Neural cell (in vitro differentiated cells): ENCODE data around the gene NDUFA11. TPM values are rescaled to one million over a fixed set of nuclear protein-coding genes. Genes with fewer than 3 reads are reported as not detected.

ENCODE experiments used
- H2AFZ ChIP-seq: fragments of 200-600, 300-800 bp; sonication (generic), shearing (Covaris generic); 2 replicates; pipeline ENCODE4 v1.6.0; 2014; ENCODE audit warnings: low read depth, mild to moderate bottlenecking, antibody characterized with exemption, low read length, moderate library complexity
- H3F3A ChIP-seq: fragments of 200-600 bp; shearing (Covaris generic); 2 replicates; pipeline ENCODE4 v1.6.1; 2016; ENCODE audit warnings: mild to moderate bottlenecking, moderate library complexity, mixed read lengths, antibody characterized with exemption, low read length; ENCODE audit not compliant: insufficient read depth, poor library complexity, severe bottlenecking
- H3K27ac ChIP-seq: fragments of 200-600, 300-800 bp; sonication (generic), shearing (Covaris generic); 2 replicates; pipeline ENCODE4 v1.5.1; 2014; ENCODE audit warnings: mild to moderate bottlenecking, low read length, moderate library complexity
- H3K27me3 ChIP-seq: fragments of 300-800, 200-600 bp; sonication (generic), shearing (Covaris generic); 2 replicates; pipeline ENCODE4 v1.6.0; 2014; ENCODE audit warnings: mild to moderate bottlenecking, low read depth, low read length, moderate library complexity; ENCODE audit not compliant: insufficient read depth
- H3K36me3 ChIP-seq: fragments of 300-800, 200-600 bp; sonication (generic), shearing (Covaris generic); 2 replicates; pipeline ENCODE4 v1.5.1; 2014; ENCODE audit warnings: mild to moderate bottlenecking, antibody characterized with exemption, low read length, moderate library complexity; ENCODE audit not compliant: insufficient read depth
- H3K4me2 ChIP-seq: fragments of 300-800, 200-600 bp; sonication (generic), shearing (Covaris generic); 2 replicates; pipeline ENCODE4 v1.6.0; 2014; ENCODE audit warnings: mild to moderate bottlenecking, low read length
- H3K4me3 ChIP-seq: fragments of 300-800, 200-600 bp; sonication (generic), shearing (Covaris generic); 2 replicates; pipeline ENCODE4 v1.5.1; 2014; ENCODE audit warnings: mild to moderate bottlenecking, low read length, moderate library complexity
- H3K79me2 ChIP-seq: fragments of 200-600 bp; shearing (Covaris generic); replicated peaks from 2 replicates; pipeline ENCODE4 v1.6.0; 2014; ENCODE audit warnings: mild to moderate bottlenecking, low read length, moderate library complexity; ENCODE audit not compliant: insufficient read depth
- H3K9ac ChIP-seq: fragments of 300-800, 200-600 bp; sonication (generic), shearing (Covaris generic); 2 replicates; pipeline ENCODE4 v1.6.1; 2016; ENCODE audit warnings: mild to moderate bottlenecking, low read length, mixed read lengths
- H3K9me2 ChIP-seq: fragments of 200-600 bp; shearing (Covaris generic); 2 replicates; pipeline ENCODE4 v1.6.1; 2016; ENCODE audit warnings: mild to moderate bottlenecking, low read length, mixed read lengths; ENCODE audit not compliant: insufficient read depth
- H3K9me3 ChIP-seq: fragments of 200-600, 300-800 bp; sonication (generic), shearing (Covaris generic); 2 replicates; pipeline ENCODE4 v1.6.1; 2016; ENCODE audit warnings: mild to moderate bottlenecking, mixed run types, low read length, moderate library complexity, mixed read lengths
- H4K20me1 ChIP-seq: fragments of 200-600 bp; shearing (Covaris generic); 2 replicates; pipeline ENCODE4 v1.6.1; 2016; ENCODE audit warnings: mild to moderate bottlenecking, mixed run types; ENCODE audit not compliant: insufficient read depth
- EP300 ChIP-seq: fragments of 450-650 bp; conservative IDR thresholded peaks from 2 replicates; pipeline ENCODE4 v1.6.1; 2014; ENCODE audit warnings: antibody characterized with exemption, mild to moderate bottlenecking, moderate library complexity; ENCODE audit not compliant: poor library complexity, severe bottlenecking
- EZH2 ChIP-seq: fragments of 200-600, 300-800 bp; shearing (Covaris generic), sonication (generic); IDR thresholded peaks from 2 replicates; pipeline ENCODE4 v1.6.1; 2014; ENCODE audit warnings: antibody characterized with exemption, low read length, borderline replicate concordance, mild to moderate bottlenecking; ENCODE audit not compliant: insufficient read depth, poor library complexity, severe bottlenecking
- MXI1 ChIP-seq: fragments of 450-650 bp; conservative IDR thresholded peaks from 2 replicates; pipeline ENCODE4 v1.6.1; 2014; ENCODE audit warnings: antibody characterized with exemption, mild to moderate bottlenecking; ENCODE audit not compliant: poor library complexity, severe bottlenecking
- POLR2AphosphoS5 ChIP-seq: IDR thresholded peaks from 2 replicates; pipeline ENCODE4 v1.6.1; 2012
- RAD21 ChIP-seq: fragments of 450-650 bp; conservative IDR thresholded peaks from 2 replicates; pipeline ENCODE4 v1.6.1; 2014; ENCODE audit warnings: antibody characterized with exemption, mild to moderate bottlenecking, moderate library complexity
- SMC3 ChIP-seq: fragments of 450-650 bp; conservative IDR thresholded peaks from 2 replicates; pipeline ENCODE4 v1.6.1; 2014; ENCODE audit warnings: antibody characterized with exemption, mild to moderate bottlenecking, moderate library complexity; ENCODE audit not compliant: poor library complexity
- TAF1 ChIP-seq: IDR thresholded peaks from 2 replicates; pipeline ENCODE4 v1.6.1; 2012; ENCODE audit warnings: low read depth
- polyA plus RNA-seq: library from polyadenylated mRNA; depleted of rRNA; stranded (reverse); fragments of >200 nt; gene quantifications from 2 replicates; pipeline ENCODE4 v1.2.3, GENCODE V29; 2014
- TF ChIP-seq, protein P1 (sequence below): fragments of 450-650 bp; IDR thresholded peaks from 2 replicates; pipeline ENCODE4 v1.5.1; 2014; ENCODE audit warnings: antibody characterized with exemption, mild to moderate bottlenecking, moderate library complexity; ENCODE audit not compliant: poor library complexity, severe bottlenecking
- TF ChIP-seq, protein P2 (sequence below): IDR thresholded peaks from 2 replicates; pipeline ENCODE4 v1.6.1; 2012; ENCODE audit warnings: borderline replicate concordance

Gene NDUFA11
- polyA plus RNA-seq, 1 donor from 2014 or later, result 594 TPM

DNA sequence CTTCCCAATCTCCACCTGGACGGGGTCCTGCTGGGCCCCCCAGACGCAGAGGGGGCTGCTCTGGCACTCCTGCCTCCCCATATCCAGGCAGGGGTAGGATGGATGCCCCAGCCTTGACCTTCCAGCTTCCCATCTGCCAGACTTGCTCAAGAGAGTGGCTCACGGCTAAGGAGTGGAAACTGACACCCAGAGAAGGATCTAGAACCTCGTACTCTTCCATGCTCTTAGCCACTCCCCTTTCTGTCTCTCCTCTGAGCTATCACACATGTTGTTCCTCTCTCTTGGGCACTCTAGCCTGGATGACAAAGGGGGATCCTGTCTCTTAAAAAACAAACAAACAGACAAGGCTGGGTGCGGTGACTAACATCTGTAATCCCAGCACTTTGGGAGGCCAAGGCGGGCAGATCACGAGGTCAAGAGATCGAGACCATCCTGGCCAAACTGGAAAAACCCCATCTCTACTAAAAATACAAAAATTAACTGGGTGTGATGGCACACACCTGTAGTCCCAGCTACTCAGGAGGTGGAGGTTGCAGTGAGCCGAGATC lies 21.1 kb downstream of the NDUFA11 start:
- Histone ChIP-seq H3K27ac (no peak overlapping the region), H3K4me3 (no peak overlapping the region), H3K36me3 (no peaks in the 10 kb centered on the region), H4K20me1 (no peaks in the 10 kb centered on the region), H2AFZ (no peak overlapping the region), H3K9ac (no peak overlapping the region), H3K27me3 (no peaks in the 10 kb centered on the region), H3K79me2 (no peaks in the 10 kb centered on the region), H3K4me2 (no peak overlapping the region), H3F3A (no peaks in the 10 kb centered on the region), H3K9me3 (no peaks in the 10 kb centered on the region), H3K9me2 (no peaks in the 10 kb centered on the region)
- no peak for TF ChIP-seq EP300
- TF ChIP-seq, protein P1, sequence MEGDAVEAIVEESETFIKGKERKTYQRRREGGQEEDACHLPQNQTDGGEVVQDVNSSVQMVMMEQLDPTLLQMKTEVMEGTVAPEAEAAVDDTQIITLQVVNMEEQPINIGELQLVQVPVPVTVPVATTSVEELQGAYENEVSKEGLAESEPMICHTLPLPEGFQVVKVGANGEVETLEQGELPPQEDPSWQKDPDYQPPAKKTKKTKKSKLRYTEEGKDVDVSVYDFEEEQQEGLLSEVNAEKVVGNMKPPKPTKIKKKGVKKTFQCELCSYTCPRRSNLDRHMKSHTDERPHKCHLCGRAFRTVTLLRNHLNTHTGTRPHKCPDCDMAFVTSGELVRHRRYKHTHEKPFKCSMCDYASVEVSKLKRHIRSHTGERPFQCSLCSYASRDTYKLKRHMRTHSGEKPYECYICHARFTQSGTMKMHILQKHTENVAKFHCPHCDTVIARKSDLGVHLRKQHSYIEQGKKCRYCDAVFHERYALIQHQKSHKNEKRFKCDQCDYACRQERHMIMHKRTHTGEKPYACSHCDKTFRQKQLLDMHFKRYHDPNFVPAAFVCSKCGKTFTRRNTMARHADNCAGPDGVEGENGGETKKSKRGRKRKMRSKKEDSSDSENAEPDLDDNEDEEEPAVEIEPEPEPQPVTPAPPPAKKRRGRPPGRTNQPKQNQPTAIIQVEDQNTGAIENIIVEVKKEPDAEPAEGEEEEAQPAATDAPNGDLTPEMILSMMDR, result no peak
- TF ChIP-seq, protein P2, sequence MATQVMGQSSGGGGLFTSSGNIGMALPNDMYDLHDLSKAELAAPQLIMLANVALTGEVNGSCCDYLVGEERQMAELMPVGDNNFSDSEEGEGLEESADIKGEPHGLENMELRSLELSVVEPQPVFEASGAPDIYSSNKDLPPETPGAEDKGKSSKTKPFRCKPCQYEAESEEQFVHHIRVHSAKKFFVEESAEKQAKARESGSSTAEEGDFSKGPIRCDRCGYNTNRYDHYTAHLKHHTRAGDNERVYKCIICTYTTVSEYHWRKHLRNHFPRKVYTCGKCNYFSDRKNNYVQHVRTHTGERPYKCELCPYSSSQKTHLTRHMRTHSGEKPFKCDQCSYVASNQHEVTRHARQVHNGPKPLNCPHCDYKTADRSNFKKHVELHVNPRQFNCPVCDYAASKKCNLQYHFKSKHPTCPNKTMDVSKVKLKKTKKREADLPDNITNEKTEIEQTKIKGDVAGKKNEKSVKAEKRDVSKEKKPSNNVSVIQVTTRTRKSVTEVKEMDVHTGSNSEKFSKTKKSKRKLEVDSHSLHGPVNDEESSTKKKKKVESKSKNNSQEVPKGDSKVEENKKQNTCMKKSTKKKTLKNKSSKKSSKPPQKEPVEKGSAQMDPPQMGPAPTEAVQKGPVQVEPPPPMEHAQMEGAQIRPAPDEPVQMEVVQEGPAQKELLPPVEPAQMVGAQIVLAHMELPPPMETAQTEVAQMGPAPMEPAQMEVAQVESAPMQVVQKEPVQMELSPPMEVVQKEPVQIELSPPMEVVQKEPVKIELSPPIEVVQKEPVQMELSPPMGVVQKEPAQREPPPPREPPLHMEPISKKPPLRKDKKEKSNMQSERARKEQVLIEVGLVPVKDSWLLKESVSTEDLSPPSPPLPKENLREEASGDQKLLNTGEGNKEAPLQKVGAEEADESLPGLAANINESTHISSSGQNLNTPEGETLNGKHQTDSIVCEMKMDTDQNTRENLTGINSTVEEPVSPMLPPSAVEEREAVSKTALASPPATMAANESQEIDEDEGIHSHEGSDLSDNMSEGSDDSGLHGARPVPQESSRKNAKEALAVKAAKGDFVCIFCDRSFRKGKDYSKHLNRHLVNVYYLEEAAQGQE, result no peak
- no peak for TF ChIP-seq SMC3
- TF ChIP-seq EZH2, result no peak
- TF ChIP-seq RAD21, result no peak
- no peak for TF ChIP-seq MXI1
- TF ChIP-seq POLR2AphosphoS5, result no peak
- no peak for TF ChIP-seq TAF1

DNA sequence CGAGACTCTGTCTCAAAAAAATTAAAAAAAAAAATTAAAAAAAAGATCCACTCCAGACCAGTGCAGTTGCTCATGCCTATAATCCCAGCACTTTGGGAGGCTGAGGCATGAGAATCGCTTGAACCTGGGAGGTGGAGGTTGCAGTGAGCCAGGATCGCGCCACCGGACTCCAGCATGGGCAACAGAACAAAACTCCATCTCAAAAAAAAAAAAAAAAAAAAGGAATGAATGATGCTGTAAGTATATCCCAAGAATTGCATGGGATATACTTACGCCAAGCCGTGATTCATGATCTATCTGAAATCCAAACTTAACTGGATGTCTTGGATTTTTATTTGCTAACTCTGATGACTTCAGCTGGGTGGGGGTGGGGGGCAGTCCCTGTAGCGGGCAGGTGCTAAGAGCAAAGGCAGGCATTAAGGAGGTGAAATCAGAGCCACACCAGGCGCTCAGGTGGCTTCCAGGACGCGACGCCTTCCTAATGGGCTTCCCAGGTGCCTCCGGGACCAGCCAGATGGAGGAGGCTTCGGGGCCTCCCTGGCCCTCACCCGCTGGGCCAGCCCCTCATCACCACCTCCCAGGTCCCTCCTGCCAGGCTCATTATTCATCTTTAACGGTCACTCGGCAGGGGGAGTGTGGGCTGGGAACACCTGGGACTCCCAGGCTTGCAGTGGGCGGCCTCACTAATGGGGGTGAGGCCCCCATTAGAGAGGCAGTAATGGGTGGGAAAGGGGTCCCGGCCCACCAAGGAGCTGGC lies 21.9 kb downstream of the NDUFA11 start:
- Histone ChIP-seq H3K9ac (no peak overlapping the region), H2AFZ (no peak overlapping the region), H3K9me2 (no peaks in the 10 kb centered on the region), H3K9me3 (no peaks in the 10 kb centered on the region), H3K36me3 (no peaks in the 10 kb centered on the region), H3F3A (no peaks in the 10 kb centered on the region), H4K20me1 (no peaks in the 10 kb centered on the region), H3K27me3 (no peaks in the 10 kb centered on the region), H3K27ac (no peak overlapping the region), H3K4me2 (no peak overlapping the region), H3K4me3 (no peak overlapping the region), H3K79me2 (no peaks in the 10 kb centered on the region)
- TF ChIP-seq, protein P1, result no peak
